Osteoblast (primary cell): ENCODE measurements around the gene TMEM18. TPM values are rescaled to one million over a fixed set of nuclear protein-coding genes. Genes with fewer than 3 reads are reported as not detected.

Experiments
- DNase-seq: peaks from one replicate; pipeline ENCODE4 v3.0.0; 2011; ENCODE audit warnings: low spot score, mixed read lengths; ENCODE audit not compliant: insufficient read length; ENCODE audit errors: missing footprints
- H2AFZ ChIP-seq: 2 replicates; pipeline ENCODE4 v1.6.0; 2011; ENCODE audit warnings: mild to moderate bottlenecking, low read length
- H3K27ac ChIP-seq: 2 replicates; pipeline ENCODE4 v1.5.1; 2011; ENCODE audit warnings: mild to moderate bottlenecking, low read depth, low read length, moderate library complexity
- H3K27me3 ChIP-seq: 2 replicates; pipeline ENCODE4 v1.6.0; 2012; ENCODE audit warnings: mild to moderate bottlenecking, control low read depth, inconsistent platforms, low read length, moderate library complexity; ENCODE audit not compliant: insufficient read depth
- H3K36me3 ChIP-seq: 2 replicates; pipeline ENCODE4 v1.5.1; 2011; ENCODE audit warnings: mild to moderate bottlenecking, low read length, control low read depth, moderate library complexity; ENCODE audit not compliant: insufficient read depth
- H3K4me1 ChIP-seq: 2 replicates; pipeline ENCODE4 v1.5.1; 2011; ENCODE audit warnings: mild to moderate bottlenecking, low read length, control low read depth, moderate library complexity; ENCODE audit not compliant: insufficient read depth
- H3K4me2 ChIP-seq: 2 replicates; pipeline ENCODE4 v1.6.0; 2011; ENCODE audit warnings: mild to moderate bottlenecking, low read length; ENCODE audit not compliant: insufficient read depth
- H3K4me3 ChIP-seq: fragments of 200-600 bp; sonication (generic); 3 replicates; pipeline ENCODE4 v1.5.1; 2012; ENCODE audit warnings: mild to moderate bottlenecking, low read length, inconsistent platforms; ENCODE audit not compliant: insufficient read depth
- H3K79me2 ChIP-seq: 2 replicates; pipeline ENCODE4 v1.6.0; 2012; ENCODE audit warnings: mild to moderate bottlenecking, low read length, control low read depth, inconsistent platforms; ENCODE audit not compliant: insufficient read depth
- H3K9me3 ChIP-seq: 2 replicates; pipeline ENCODE4 v1.5.1; 2011; ENCODE audit warnings: low read depth, low read length, control low read depth
- H4K20me1 ChIP-seq: 2 replicates; pipeline ENCODE4 v1.6.0; 2012; ENCODE audit warnings: mild to moderate bottlenecking, low read length, control low read depth; ENCODE audit not compliant: insufficient read depth
- total RNA-seq: library from RNA; depleted of rRNA; stranded (reverse); fragments of >200 nt; gene quantifications from 2 replicates; pipeline ENCODE4 v1.2.3, GENCODE V29; 2012
- TF ChIP-seq, protein P1 (sequence below): IDR thresholded peaks from 2 replicates; pipeline ENCODE4 v1.5.1; 2011; ENCODE audit warnings: mild to moderate bottlenecking, low read depth, low read length, moderate library complexity; ENCODE audit errors: extremely low read depth

Gene TMEM18
- total RNA-seq, 1 donor, result 15.9 TPM

- Histone ChIP-seq H3K9me3 (no peaks in the 10 kb centered on the region), H3K4me2 (no peak overlapping the region), H3K79me2 (no peaks in the 10 kb centered on the region), H3K4me3 (no peak overlapping the region), H3K4me1 (no peaks in the 10 kb centered on the region), H4K20me1 (no peaks in the 10 kb centered on the region), H3K36me3 (no peaks in the 10 kb centered on the region), H3K27me3 (peaks cover 18% of the 10 kb centered on the region), H3K27ac (no peak overlapping the region), H2AFZ (no peak overlapping the region)
- no peak for DNase-seq
- TF ChIP-seq, protein P1, sequence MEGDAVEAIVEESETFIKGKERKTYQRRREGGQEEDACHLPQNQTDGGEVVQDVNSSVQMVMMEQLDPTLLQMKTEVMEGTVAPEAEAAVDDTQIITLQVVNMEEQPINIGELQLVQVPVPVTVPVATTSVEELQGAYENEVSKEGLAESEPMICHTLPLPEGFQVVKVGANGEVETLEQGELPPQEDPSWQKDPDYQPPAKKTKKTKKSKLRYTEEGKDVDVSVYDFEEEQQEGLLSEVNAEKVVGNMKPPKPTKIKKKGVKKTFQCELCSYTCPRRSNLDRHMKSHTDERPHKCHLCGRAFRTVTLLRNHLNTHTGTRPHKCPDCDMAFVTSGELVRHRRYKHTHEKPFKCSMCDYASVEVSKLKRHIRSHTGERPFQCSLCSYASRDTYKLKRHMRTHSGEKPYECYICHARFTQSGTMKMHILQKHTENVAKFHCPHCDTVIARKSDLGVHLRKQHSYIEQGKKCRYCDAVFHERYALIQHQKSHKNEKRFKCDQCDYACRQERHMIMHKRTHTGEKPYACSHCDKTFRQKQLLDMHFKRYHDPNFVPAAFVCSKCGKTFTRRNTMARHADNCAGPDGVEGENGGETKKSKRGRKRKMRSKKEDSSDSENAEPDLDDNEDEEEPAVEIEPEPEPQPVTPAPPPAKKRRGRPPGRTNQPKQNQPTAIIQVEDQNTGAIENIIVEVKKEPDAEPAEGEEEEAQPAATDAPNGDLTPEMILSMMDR, result no peak
Measured at GRCh38 chr2:656676-657075, 20.5 kb downstream of the TMEM18 start.

GRCh38 chr2:655626-656025 lies 21.6 kb downstream of the TMEM18 start:
- TF ChIP-seq, protein P1, result no peak
- no peak overlapping the region for H3K4me3 ChIP-seq
- no peak overlapping the region for H3K27ac ChIP-seq
- H3K9me3 ChIP-seq, result no peaks in the 10 kb centered on the region
- peak; percentile 65 for DNase-seq
- no peak overlapping the region for H3K4me2 ChIP-seq
- no peaks in the 10 kb centered on the region for H3K4me1 ChIP-seq
- no peaks in the 10 kb centered on the region for H4K20me1 ChIP-seq
- H3K36me3 ChIP-seq, result no peaks in the 10 kb centered on the region
- no peak overlapping the region for H2AFZ ChIP-seq
- H3K79me2 ChIP-seq, result no peaks in the 10 kb centered on the region
- peaks cover 12% of the 10 kb centered on the region for H3K27me3 ChIP-seq

GRCh38 chr2:654896-655295 lies 22.3 kb downstream of the TMEM18 start:
- no peak overlapping the region for H3K27ac ChIP-seq
- TF ChIP-seq, protein P1, result no peak
- no peaks in the 10 kb centered on the region for H4K20me1 ChIP-seq
- no peaks in the 10 kb centered on the region for H3K79me2 ChIP-seq
- no peak overlapping the region for H3K4me3 ChIP-seq
- H3K27me3 ChIP-seq, result peaks cover 5% of the 10 kb centered on the region
- H3K4me2 ChIP-seq, result no peak overlapping the region
- no peak overlapping the region for H2AFZ ChIP-seq
- no peak for DNase-seq
- H3K36me3 ChIP-seq, result no peaks in the 10 kb centered on the region
- H3K9me3 ChIP-seq, result no peaks in the 10 kb centered on the region
- H3K4me1 ChIP-seq, result no peaks in the 10 kb centered on the region

DNA sequence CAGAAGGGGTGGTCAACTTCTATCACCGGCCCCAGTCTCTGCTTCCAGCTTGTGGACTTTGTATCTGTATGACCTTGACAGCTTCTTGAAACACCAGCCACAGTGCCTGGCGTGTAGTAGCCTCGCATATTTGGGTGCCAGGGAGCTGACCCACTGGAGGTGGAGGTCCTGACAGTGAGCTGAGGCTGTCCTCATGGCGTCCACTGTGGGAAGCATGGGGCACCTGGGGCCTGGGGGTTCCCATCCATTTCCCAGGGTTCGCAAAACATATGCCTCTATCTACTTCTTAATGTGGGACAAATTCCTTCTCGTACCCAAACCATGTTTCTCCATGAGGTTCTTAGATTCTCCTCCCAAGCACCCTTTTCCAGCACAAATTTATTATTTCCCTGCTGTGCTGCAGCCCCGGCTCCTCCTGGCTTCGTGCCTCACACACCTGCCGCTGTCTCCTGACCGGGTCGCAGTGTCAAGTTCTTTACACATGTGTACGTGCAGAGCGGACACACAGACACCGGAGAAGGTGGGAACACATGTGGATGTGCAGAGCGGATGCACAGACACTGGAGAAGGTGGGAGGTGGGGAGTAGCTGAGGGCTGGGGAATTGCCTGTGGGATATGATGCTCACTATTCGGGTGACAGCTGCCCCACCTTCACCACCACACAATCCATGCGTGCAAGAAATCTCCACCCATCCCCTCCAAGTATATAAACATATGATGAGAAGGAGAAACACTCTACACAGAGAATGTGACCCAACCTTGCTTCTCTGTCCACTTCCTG lies 23.4 kb downstream of the TMEM18 start:
- Histone ChIP-seq H3K27me3 (no peaks in the 10 kb centered on the region), H3K9me3 (no peaks in the 10 kb centered on the region), H3K36me3 (no peaks in the 10 kb centered on the region), H2AFZ (no peak overlapping the region), H3K79me2 (no peaks in the 10 kb centered on the region), H3K4me2 (no peak overlapping the region), H4K20me1 (no peaks in the 10 kb centered on the region), H3K4me3 (no peak overlapping the region), H3K4me1 (no peaks in the 10 kb centered on the region), H3K27ac (no peak overlapping the region)
- no peak for DNase-seq
- TF ChIP-seq, protein P1, result no peak
